CD4-positive, alpha-beta T cell treated with Interleukin-15 for 1 hour (primary cell): Measurements from ENCODE around the gene PNPLA1.

Source experiments
- DNase-seq: peaks from one replicate; pipeline ENCODE4 v3.0.0-alpha.2; 2020

The PNPLA1 gene

GRCh38 chr6:36246506-36247268 lies 23.2 kb upstream of the PNPLA1 start:
- DNase-seq = no peak

GRCh38 chr6:36247693-36248092 lies 22.2 kb upstream of the PNPLA1 start:
- no peak for DNase-seq

- DNase-seq = no peak
Measured at GRCh38 chr6:36248980-36249379, 20.9 kb upstream of the PNPLA1 start.

GRCh38 chr6:36249536-36249935 lies 20.3 kb upstream of the PNPLA1 start:
- DNase-seq = no peak

- DNase-seq = no peak
Measured at GRCh38 chr6:36252005-36252404, 17.9 kb upstream of the PNPLA1 start.

GRCh38 chr6:36263390-36264000 lies 6.4 kb upstream of the PNPLA1 start:
- DNase-seq = no peak

GRCh38 chr6:36265744-36266143 lies 4.1 kb upstream of the PNPLA1 start:
- no peak for DNase-seq

GRCh38 chr6:36266913-36267644 lies 2.8 kb upstream of the PNPLA1 start:
- no peak for DNase-seq

GRCh38 chr6:36267731-36268477 lies 2.0 kb upstream of the PNPLA1 start:
- DNase-seq = no peak

GRCh38 chr6:36268478-36269275 lies 1.2 kb upstream of the PNPLA1 start:
- no peak for DNase-seq

- no peak for DNase-seq
Measured at GRCh38 chr6:36272234-36272633, 2.4 kb downstream of the PNPLA1 start.

GRCh38 chr6:36273067-36273466 lies 3.2 kb downstream of the PNPLA1 start:
- DNase-seq = no peak

- DNase-seq = no peak
Measured at GRCh38 chr6:36273802-36274514, 4.1 kb downstream of the PNPLA1 start.

- DNase-seq = no peak
Measured at GRCh38 chr6:36276581-36277536, 7.0 kb downstream of the PNPLA1 start.

- no peak for DNase-seq
Measured at GRCh38 chr6:36277946-36278470, 8.1 kb downstream of the PNPLA1 start.

- no peak for DNase-seq
Measured at GRCh38 chr6:36280467-36280866, 10.6 kb downstream of the PNPLA1 start.

GRCh38 chr6:36280983-36281382 lies 11.1 kb downstream of the PNPLA1 start:
- DNase-seq = no peak

GRCh38 chr6:36283608-36284007 lies 13.7 kb downstream of the PNPLA1 start:
- DNase-seq = no peak

- no peak for DNase-seq
Measured at GRCh38 chr6:36284359-36284758, 14.5 kb downstream of the PNPLA1 start.

- DNase-seq = no peak
Measured at GRCh38 chr6:36285187-36285671, 15.4 kb downstream of the PNPLA1 start.
